ENCODE results near the gene MEOX1. TPM values are rescaled to one million over a fixed set of nuclear protein-coding genes. Genes with fewer than 3 reads are reported as not detected.

Gene MEOX1
- total RNA-seq, 2 donors from 2014 or later, result 0.64 to 4.1 TPM

GRCh38 chr17:43667506-43667905 is 5.8 kb upstream of the MEOX1 start:
- no peak for DNase-seq
- intact Hi-C loops (cut with DNase I), result no loop called here
- no peak overlapping the region for H3K9ac ChIP-seq (ENCODE audit: low read depth in 2 of 2, low read length in 2 of 2)
- no peaks in the 10 kb centered on the region for H3K4me1 ChIP-seq
- TF ChIP-seq CTCF (IDR thresholded peaks at IDR 0.05), result no peak
- no peaks in the 10 kb centered on the region for H3K9me3 ChIP-seq
- H3K4me3 ChIP-seq, result no peak overlapping the region
- H3K27ac ChIP-seq, result no peak overlapping the region
- H3K27me3 ChIP-seq, result no peaks in the 10 kb centered on the region
- no peaks in the 10 kb centered on the region for H3K36me3 ChIP-seq

- intact Hi-C loops (cut with DNase I), result no loop called here
- H3K27ac ChIP-seq, result no peak overlapping the region
- no peak for DNase-seq
- H3K36me3 ChIP-seq, result no peaks in the 10 kb centered on the region
- TF ChIP-seq CTCF (IDR thresholded peaks at IDR 0.05), result no peak
- no peak overlapping the region for H3K4me3 ChIP-seq
- no peaks in the 10 kb centered on the region for H3K27me3 ChIP-seq
- H3K9ac ChIP-seq (ENCODE audit: low read depth in 2 of 2, low read length in 2 of 2), result no peak overlapping the region
- no peaks in the 10 kb centered on the region for H3K9me3 ChIP-seq
- H3K4me1 ChIP-seq, result no peaks in the 10 kb centered on the region
Observed at GRCh38 chr17:43665937-43666236, 4.2 kb upstream of the MEOX1 start.

GRCh38 chr17:43665084-43665936 is 3.6 kb upstream of the MEOX1 start:
- no peak for TF ChIP-seq CTCF (IDR thresholded peaks at IDR 0.05)
- H3K36me3 ChIP-seq, result no peaks in the 10 kb centered on the region
- H3K4me1 ChIP-seq, result no peaks in the 10 kb centered on the region
- intact Hi-C loops (cut with DNase I), result no loop called here
- H3K9ac ChIP-seq (ENCODE audit: low read depth in 2 of 2, low read length in 2 of 2), result no peak overlapping the region
- no peaks in the 10 kb centered on the region for H3K9me3 ChIP-seq
- no peak for DNase-seq
- no peak overlapping the region for H3K4me3 ChIP-seq
- H3K27ac ChIP-seq, result no peak overlapping the region
- no peaks in the 10 kb centered on the region for H3K27me3 ChIP-seq

GRCh38 chr17:43664096-43664495 is 2.4 kb upstream of the MEOX1 start:
- intact Hi-C loops (cut with DNase I), result no loop called here

GRCh38 chr17:43663383-43663782 is 1.7 kb upstream of the MEOX1 start:
- H3K36me3 ChIP-seq, result no peaks in the 10 kb centered on the region
- DNase-seq, result no peak
- intact Hi-C loops (cut with DNase I), result no loop called here
- H3K9ac ChIP-seq (ENCODE audit: low read depth in 2 of 2, low read length in 2 of 2), result no peak overlapping the region
- no peaks in the 10 kb centered on the region for H3K4me1 ChIP-seq
- no peak overlapping the region for H3K27ac ChIP-seq
- H3K9me3 ChIP-seq, result no peaks in the 10 kb centered on the region
- no peak overlapping the region for H3K4me3 ChIP-seq
- H3K27me3 ChIP-seq, result no peaks in the 10 kb centered on the region
- no peak for TF ChIP-seq CTCF (IDR thresholded peaks at IDR 0.05)

More at GRCh38 chr17:43664096-43664495, 2.4 kb upstream of the MEOX1 start:
- Histone ChIP-seq H3K36me3 (no peaks in the 10 kb centered on the region), H3K27ac (no peak overlapping the region), H3K9ac (ENCODE audit: low read depth in 2 of 2, low read length in 2 of 2) (no peak overlapping the region), H3K4me1 (no peaks in the 10 kb centered on the region), H3K4me3 (no peak overlapping the region), H3K9me3 (no peaks in the 10 kb centered on the region), H3K27me3 (no peaks in the 10 kb centered on the region)
- DNase-seq, result no peak
- TF ChIP-seq CTCF (IDR thresholded peaks at IDR 0.05), result no peak
